HG03439 (cell line): Measurements from ENCODE around the gene MARCHF9.

ENCODE experiments used
- ATAC-seq: cut with Tn5 transposase; IDR thresholded peaks from one replicate; pipeline ENCODE4 v1.9.1; 2021; ENCODE audit warnings: mild to moderate bottlenecking, moderate library complexity; ENCODE audit not compliant: unreplicated experiment

MARCHF9 gene

GRCh38 chr12:57753756-57754337 is 1.1 kb upstream of the MARCHF9 start:
- no peak for ATAC-seq

DNA sequence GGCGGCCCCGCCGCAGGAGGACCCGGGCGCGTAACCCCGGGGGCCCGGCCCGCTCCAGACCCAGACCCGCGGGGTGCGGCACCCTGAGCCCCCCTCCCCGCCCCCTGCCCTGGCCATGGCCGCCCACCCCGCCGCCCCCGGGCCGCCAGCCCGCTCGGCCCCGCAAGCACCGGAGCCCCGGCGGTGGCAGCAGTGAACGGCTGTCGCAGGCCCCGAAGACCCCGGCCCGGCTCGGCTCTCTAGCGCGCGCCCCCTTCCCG is 221 bp downstream of the MARCHF9 start:
- ATAC-seq = no peak

DNA sequence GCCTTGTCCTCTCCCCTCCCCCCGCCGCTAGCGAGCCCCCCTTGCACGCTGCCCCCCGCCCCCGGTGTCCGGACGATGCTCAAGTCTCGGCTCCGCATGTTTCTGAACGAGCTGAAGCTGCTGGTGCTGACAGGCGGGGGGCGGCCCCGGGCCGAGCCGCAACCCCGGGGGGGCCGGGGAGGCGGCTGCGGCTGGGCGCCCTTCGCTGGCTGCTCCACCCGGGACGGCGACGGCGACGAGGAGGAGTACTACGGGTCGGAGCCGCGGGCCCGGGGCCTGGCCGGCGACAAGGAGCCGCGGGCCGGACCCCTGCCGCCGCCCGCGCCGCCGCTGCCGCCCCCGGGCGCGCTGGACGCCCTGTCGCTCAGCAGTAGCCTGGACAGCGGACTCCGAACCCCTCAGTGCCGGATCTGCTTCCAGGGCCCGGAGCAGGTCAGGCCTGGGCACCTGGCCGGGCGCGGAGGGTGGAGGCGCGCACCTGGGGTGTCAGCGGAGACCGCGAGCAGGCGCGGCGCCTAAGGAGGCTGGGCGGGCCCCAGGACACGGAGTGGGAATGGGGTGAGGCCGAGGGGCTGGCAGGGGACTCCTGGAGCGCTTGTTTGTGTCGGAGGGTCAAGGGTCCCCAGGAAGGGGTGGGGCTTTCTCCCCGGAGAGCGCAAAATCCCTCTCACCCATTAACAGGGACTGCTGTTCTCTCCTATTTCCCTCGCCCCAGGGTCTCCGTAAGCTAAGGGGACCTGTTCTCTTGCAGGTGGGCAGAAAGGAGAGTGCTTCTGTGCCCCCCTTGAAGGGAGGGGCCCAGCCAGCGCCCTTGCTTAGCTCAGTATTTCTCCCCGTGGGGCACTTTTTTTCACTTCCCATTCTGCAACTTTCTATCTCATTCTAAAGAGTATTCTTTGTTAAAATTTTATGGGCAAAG is 810 bp downstream of the MARCHF9 start:
- ATAC-seq = no peak

- ATAC-seq = no peak
Measured at GRCh38 chr12:57756406-57757341, 1.8 kb downstream of the MARCHF9 start.

DNA sequence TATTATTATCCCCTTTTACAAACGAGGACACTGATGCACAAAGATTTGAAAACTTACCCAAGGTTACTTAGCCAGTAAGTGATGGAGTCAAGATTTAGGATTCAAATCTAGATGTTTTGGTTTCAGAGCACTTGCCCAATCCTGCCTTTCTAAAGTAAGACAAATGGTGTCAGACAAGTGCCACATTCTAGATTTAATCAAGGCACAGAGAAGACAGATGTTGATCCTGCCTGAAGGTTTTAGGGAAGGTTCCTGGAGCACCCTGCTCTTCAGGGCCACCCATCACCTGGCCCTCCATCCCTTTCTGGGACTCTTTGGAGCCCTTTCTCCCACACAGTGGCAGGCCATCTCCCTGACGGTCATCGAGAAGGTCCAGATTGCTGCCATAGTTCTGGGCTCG is 2.9 kb downstream of the MARCHF9 start:
- no peak for ATAC-seq

DNA sequence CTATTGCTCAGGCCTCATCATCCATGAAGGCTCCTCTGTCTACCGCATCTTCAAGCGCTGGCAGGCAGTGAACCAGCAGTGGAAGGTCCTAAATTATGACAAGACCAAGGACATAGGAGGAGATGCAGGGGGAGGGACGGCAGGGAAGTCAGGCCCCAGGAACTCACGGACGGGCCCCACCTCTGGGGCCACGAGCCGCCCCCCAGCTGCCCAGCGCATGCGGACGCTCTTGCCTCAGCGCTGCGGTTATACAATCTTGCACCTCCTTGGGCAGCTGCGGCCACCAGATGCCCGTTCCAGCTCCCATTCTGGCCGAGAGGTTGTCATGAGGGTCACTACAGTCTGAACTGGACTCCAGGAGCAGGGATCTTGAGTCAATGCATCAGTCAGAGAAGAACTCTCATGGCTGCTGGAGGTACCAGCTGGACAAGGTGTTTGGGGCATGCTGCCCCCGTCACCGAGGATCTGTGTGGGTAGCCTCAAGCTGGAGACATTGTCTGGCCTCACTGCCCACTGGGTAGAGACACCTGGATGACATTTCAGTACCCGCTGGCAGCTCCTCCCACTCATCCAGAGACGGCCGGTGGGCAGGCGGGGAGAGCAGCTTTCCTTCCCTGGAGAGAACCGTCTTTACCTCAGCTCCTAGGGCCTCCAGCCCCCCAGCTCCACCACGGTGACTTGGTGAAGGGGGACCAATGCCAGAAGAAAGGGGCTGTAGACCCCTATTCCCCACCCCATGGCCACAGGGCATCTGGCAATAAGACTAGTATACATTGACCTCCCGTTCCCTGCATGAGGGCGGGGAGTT is 3.9 kb downstream of the MARCHF9 start:
- ATAC-seq = no peak

- ATAC-seq = no peak
Measured at GRCh38 chr12:57759360-57759980, 4.6 kb downstream of the MARCHF9 start.

- ATAC-seq = no peak
Measured at GRCh38 chr12:57760347-57760982, 5.6 kb downstream of the MARCHF9 start.

DNA sequence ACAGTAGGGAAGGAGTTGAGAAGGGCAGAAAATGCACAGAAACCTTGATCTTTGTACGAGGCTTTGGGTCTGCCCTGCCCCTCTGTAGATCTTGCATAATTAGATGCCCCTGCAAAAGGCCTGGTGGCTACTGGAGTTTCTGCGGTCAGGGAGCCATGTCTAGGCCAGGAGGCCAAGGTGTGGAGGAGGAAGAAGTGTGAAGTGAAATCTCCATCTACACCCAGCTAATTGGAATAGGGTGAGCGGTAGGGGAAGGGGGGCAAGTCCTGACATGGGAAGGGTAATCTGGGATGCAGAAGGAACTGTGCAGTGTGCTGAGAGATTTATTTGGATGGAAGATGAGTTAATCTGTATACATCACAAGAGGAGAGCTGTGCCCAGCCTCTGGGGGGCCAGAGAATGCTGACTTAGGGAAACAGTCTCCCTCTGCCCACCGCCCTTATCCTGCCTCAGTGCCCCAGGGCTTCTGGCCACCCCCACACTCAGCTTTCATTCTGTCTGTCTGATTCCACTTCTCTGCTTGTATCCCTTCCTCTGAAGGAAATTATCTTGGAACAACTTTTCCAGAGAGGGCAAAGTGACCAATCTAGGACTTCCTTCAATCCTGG is 6.6 kb downstream of the MARCHF9 start:
- ATAC-seq = no peak

- ATAC-seq = no peak
Measured at GRCh38 chr12:57762463-57762862, 7.6 kb downstream of the MARCHF9 start.

DNA sequence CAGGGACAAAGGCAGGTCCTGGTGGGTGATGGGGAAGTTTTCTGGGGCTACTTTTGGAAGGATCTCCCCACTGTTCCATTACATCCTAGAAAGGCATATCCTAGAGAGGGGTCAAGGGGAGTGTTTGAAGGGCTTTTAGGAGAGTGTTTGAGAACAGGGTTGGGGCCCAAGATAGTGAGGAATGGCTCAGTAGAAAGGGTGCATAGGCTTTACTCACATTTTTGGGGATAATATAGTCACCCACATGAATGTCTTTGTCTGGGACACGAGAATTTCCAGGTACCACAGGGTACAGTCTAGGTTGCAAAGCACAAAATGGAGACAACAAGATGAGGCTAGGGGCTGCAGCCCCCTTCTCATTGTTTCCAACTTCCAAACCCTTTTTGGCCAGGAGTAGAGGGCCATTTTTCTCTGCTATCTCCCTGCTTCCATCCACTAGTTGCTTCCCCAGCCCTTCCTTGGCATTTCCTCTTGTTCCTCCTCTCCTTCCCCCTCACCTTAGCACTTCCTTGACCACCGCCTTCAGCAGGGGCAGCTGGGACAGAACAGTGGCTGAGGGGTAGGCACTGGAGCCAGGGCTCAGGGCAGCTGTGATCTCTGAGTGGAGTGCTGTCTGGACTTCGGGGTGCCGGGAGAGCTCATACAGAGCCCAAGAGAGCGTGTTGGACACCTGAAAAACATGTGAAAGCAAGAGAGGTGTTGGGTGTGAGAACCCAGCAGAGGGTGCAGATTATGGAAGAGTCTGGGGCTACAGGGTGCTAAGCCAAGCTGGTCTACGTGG is 9.2 kb downstream of the MARCHF9 start:
- no peak for ATAC-seq

DNA sequence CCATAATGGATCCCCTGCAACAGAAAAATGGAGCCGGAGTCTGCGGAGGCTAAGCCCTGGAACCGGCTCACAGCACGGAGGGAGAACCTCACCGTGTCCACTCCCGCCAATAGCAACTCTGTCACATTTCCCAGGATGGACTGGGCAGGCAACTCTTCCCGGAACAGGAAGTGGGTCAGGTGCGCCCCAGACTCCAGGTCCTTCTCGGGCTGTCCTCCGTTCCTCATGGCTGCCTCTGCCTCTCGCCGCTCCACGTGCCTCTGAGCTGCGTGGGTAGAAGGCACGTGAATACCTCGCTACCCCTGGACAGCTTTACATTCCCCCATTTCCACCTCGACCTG is 9.7 kb downstream of the MARCHF9 start:
- ATAC-seq = peak; percentile 5

DNA sequence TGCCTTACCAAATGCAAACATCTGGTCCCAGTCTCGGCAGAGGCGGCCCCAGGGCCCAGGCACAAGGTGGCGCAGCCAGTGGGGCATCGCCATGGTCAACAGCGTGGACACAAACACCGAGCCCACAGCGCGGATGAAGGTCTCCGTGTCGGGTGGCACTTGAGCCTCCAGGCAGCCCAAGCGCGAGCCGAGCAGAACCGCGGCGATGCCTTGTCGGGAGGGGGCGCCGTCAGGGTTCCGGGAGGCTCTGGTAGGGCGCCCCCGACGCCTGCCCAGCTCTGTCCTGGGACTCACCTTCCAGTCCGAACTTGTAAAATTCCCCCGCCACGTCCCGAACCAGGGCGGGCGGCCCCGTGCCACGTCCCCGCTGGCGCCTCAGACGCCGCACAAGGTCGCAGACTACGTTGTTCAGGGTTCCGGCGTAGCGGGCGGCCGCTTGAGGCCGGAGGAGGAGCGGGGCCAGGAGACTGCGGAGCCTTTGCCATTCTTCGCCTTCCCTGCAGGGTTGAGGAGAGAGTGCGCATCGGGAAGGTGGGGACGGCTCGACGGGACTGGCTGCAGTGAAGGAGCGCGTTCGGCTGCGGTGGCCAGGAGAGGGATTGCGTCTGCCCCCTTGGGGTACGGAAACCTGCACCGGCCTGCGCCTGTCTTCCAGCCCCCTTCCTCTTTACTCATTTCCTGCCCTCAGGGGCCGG is 10.2 kb downstream of the MARCHF9 start:
- ATAC-seq = peak; percentile 63

GRCh38 chr12:57765698-57766463 is 11.0 kb downstream of the MARCHF9 start:
- ATAC-seq = no peak

DNA sequence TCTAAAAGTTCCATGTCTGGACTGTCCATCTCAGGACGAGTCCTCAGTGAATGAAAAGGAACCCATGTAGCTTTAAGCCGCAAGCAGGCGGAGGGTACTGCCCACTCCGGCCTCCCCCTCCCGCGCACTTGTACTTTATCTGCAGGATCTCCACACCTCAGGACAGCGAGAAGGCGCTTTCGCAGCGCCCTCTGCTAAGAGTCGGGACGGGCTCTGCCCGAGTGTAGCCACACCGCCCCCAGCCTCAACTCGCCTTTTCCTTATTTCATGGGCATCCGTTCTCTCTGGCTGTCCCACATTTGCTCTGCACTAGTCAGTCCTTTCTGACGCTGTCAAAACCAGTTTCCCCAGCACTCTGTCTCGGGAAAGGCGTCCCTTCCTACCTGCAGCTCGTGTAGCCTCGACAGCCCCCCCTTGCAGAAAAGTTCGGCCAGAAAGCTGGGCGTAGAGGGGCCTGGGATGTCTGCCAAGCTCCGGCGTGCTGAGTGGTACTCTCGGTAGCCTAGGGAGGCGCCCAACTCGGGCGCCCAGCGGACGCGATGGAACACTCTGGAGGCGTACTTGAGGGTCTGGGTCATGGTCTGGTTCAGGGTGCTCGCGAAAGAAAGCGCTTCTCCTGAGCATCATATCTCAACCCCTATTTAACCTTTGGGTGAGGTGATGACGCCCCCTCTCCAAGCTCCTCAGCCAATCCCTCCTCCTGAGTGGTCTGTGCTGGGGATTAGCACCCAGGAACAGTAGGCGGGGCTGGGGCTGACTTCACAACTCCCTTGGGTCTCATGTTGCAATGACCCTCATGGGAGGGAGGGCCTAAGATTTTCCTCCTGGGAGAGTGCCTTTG is 11.8 kb downstream of the MARCHF9 start, which contains the start of gene CYP27B1:
Gene CYP27B1, minus strand, starts transcription at position 615 of the 841 bp plus-strand sequence. Its CDS starts 37 bp downstream, at position 578.
- no peak for ATAC-seq

DNA sequence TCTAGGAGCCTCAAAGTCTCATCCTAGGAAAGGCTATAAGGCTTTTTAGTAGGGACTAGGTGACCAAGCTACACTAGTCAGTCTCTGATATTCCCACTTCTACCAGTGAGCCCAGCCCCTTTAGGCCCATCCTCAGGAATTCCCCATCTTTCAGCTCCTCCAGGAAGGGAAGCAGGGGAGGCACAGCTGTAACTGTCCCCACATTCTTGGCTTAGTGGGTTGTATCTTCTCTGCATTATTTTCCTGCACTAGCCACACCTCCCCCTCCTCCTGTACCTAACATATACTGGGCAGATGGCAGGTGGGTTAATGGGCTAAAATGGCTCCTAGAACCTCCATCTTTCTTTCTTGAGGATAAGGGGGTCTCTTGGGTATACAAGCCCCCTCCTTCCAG is 12.4 kb downstream of the MARCHF9 start:
- no peak for ATAC-seq
